Ascending aorta (tissue), 2 donors: ENCODE data around the gene GLTP. TPM values are rescaled to one million over a fixed set of nuclear protein-coding genes. Genes with fewer than 3 reads are reported as not detected.

ENCODE experiments used
- DNase-seq, 2 donors: peaks; one replicate each; pipeline ENCODE4 v3.0.0-alpha.2; 2019; ENCODE audit warnings: low spot score in 2 of 2
- H3K27ac ChIP-seq, 2 donors: fragments of 200-600 bp; sonication (generic); one replicate each; pipeline ENCODE4 v1.5.1; 2016 to 2017; ENCODE audit warnings: mild to moderate bottlenecking in 1 of 2
- H3K27me3 ChIP-seq: fragments of 200-600 bp; sonication (generic); one replicate; pipeline ENCODE4 v1.5.1; 2017
- H3K36me3 ChIP-seq, 2 donors: fragments of 200-600 bp; sonication (generic); one replicate each; pipeline ENCODE4 v1.5.1; 2016
- H3K4me1 ChIP-seq, 2 donors: fragments of 200-600 bp; sonication (generic); one replicate each; pipeline ENCODE4 v1.5.1; 2016 to 2017; ENCODE audit warnings: mild to moderate bottlenecking in 1 of 2
- H3K4me3 ChIP-seq, 2 donors: fragments of 200-600 bp; sonication (generic); one replicate each; pipeline ENCODE4 v1.5.1; 2016 to 2017; ENCODE audit warnings: mild to moderate bottlenecking in 1 of 2
- H3K9me3 ChIP-seq, 2 donors: fragments of 200-600 bp; sonication (generic); one replicate each; pipeline ENCODE4 v1.5.1; 2016
- CTCF ChIP-seq, 3 experiments: fragments of 200-600 bp in 2 of 3; fragments of 450-650 bp in 1 of 3; sonication (generic) in 2 of 3; IDR thresholded peaks; one replicate each; pipeline ENCODE4 v1.5.1; 2016 to 2019; ENCODE audit warnings: antibody characterized with exemption in 3 of 3, mild to moderate bottlenecking in 1 of 3, moderate library complexity in 1 of 3
- intact Hi-C: fragments of 100-400 bp; cut with DNase I; formaldehyde crosslinking; loops from one replicate; pipeline ENCODE4 v1.15.1; 2023
- total RNA-seq: library from RNA; depleted of rRNA; stranded (reverse); fragments of >200 nt; gene quantifications from one replicate; pipeline ENCODE4 v1.1.0, GENCODE V29; 2016

Gene GLTP
- total RNA-seq, 1 donor from 2014 or later: 105 TPM

- H3K36me3 ChIP-seq: peaks cover 49 to 55% of the 10 kb centered on the region in 2 donors
Observed at GRCh38 chr12:109920261-109920780, 40.0 kb upstream of the GLTP start.

GRCh38 chr12:109919456-109919855 lies 39.1 kb upstream of the GLTP start:
- DNase-seq: no peak
- Histone ChIP-seq H3K9me3 (no peaks in the 10 kb centered on the region), H3K4me3 (no peak overlapping the region), H3K4me1 (no peaks in the 10 kb centered on the region), H3K27me3 (no peaks in the 10 kb centered on the region), H3K36me3 (peaks cover 57 to 64% of the 10 kb centered on the region in 2 donors), H3K27ac (no peak overlapping the region)
- no peak for TF ChIP-seq CTCF (IDR thresholded peaks at IDR 0.05)
- intact Hi-C loops: no loop called here

More at GRCh38 chr12:109920261-109920780, 40.0 kb upstream of the GLTP start:
- Histone ChIP-seq H3K27ac (no peak overlapping the region), H3K27me3 (no peaks in the 10 kb centered on the region), H3K4me1 (no peaks in the 10 kb centered on the region), H3K4me3 (no peak overlapping the region), H3K9me3 (no peaks in the 10 kb centered on the region)
- intact Hi-C loops: no loop called here
- DNase-seq: no peak
- no peak for TF ChIP-seq CTCF (IDR thresholded peaks at IDR 0.05)

GRCh38 chr12:109916045-109916444 lies 35.7 kb upstream of the GLTP start:
- intact Hi-C loops: no loop called here

GRCh38 chr12:109915171-109916040 lies 35.1 kb upstream of the GLTP start:
- DNase-seq: no peak
- H3K4me3 ChIP-seq: no peak overlapping the region
- H3K4me1 ChIP-seq: no peaks in the 10 kb centered on the region
- H3K9me3 ChIP-seq: no peaks in the 10 kb centered on the region
- intact Hi-C loops: no loop called here
- H3K27me3 ChIP-seq: no peaks in the 10 kb centered on the region
- H3K36me3 ChIP-seq: peaks cover 76 to 85% of the 10 kb centered on the region in 2 donors
- no peak for TF ChIP-seq CTCF (IDR thresholded peaks at IDR 0.05)
- H3K27ac ChIP-seq: no peak overlapping the region

More at GRCh38 chr12:109916045-109916444, 35.7 kb upstream of the GLTP start:
- no peak overlapping the region for H3K27ac ChIP-seq
- no peak for DNase-seq
- no peaks in the 10 kb centered on the region for H3K27me3 ChIP-seq
- no peaks in the 10 kb centered on the region for H3K9me3 ChIP-seq
- H3K36me3 ChIP-seq: peaks cover 80 to 85% of the 10 kb centered on the region in 2 donors
- H3K4me1 ChIP-seq: no peaks in the 10 kb centered on the region
- no peak overlapping the region for H3K4me3 ChIP-seq
- no peak for TF ChIP-seq CTCF (IDR thresholded peaks at IDR 0.05)

GRCh38 chr12:109914461-109914860 lies 34.1 kb upstream of the GLTP start:
- Histone ChIP-seq H3K27ac (no peak overlapping the region), H3K4me3 (no peak overlapping the region), H3K27me3 (no peaks in the 10 kb centered on the region), H3K9me3 (no peaks in the 10 kb centered on the region), H3K4me1 (no peaks in the 10 kb centered on the region), H3K36me3 (peaks cover 74 to 83% of the 10 kb centered on the region in 2 donors)
- DNase-seq: no peak
- intact Hi-C loops: no loop called here
- no peak for TF ChIP-seq CTCF (IDR thresholded peaks at IDR 0.05)
